Measurements from ENCODE around the gene LRFN3. TPM values are rescaled to one million over a fixed set of nuclear protein-coding genes. Genes with fewer than 3 reads are reported as not detected.
A peak's percentile ranks its signal among the peaks of the same experiment; 100 is the strongest.

LRFN3 gene
- total RNA-seq, 4 donors from 2014 or later: 12.1 to 48.6 (median 16.6) TPM

- no peaks in the 10 kb centered on the region for H3K36me3 ChIP-seq
- TF ChIP-seq POLR2A (IDR thresholded peaks at IDR 0.05): no peak
- no peak for TF ChIP-seq CTCF (IDR thresholded peaks at IDR 0.05)
- TF ChIP-seq EP300 (IDR thresholded peaks at IDR 0.05; ENCODE audit: low read depth): no peak
- no peak for TF ChIP-seq POLR2AphosphoS5 (IDR thresholded peaks at IDR 0.05)
- WGBS, 2 donors (ENCODE audit: low coverage in 1 of 2): 76 to 80% methylated on average over 1 to 3 of the region's 3 CpGs
- peaks cover 2% of the 10 kb centered on the region for H3K27me3 ChIP-seq
- intact Hi-C loops (cut with DNase I; ENCODE audit: low total_unique reads): no loop called here
- H3K4me1 ChIP-seq: peaks cover 0 to under 1% (median 0%) of the 10 kb centered on the region in 4 donors
- no peak for DNase-seq
- H3K9me3 ChIP-seq: no peaks in the 10 kb centered on the region
- in situ Hi-C loops (cut with MboI; ENCODE audit: low pct_ligation_motif_present in 1 of 4, low pct_unique_long_range_greater_than_20kb in 1 of 4, low sequenced_read_pairs in 3 of 4): no loop called here
- H3K4me3 ChIP-seq: no peak overlapping the region
- H3K27ac ChIP-seq: no peak overlapping the region
These were observed 10.7 kb upstream of the LRFN3 start for GRCh38 chr19:35925501-35925900.

GRCh38 chr19:35928507-35928906, 7.7 kb upstream of the LRFN3 start:
- in situ Hi-C loops (cut with MboI; ENCODE audit: low pct_ligation_motif_present in 1 of 4, low pct_unique_long_range_greater_than_20kb in 1 of 4, low sequenced_read_pairs in 3 of 4) (no loop called here), intact Hi-C loops (cut with DNase I; ENCODE audit: low total_unique reads) (no loop called here)
- Histone ChIP-seq H3K36me3 (no peaks in the 10 kb centered on the region), H3K27ac (no peak overlapping the region), H3K4me1 (peaks cover 0 to 13% (median 5%) of the 10 kb centered on the region in 4 donors), H3K4me3 (no peak overlapping the region), H3K27me3 (peaks cover 2% of the 10 kb centered on the region), H3K9me3 (no peaks in the 10 kb centered on the region)
- no peak for DNase-seq
- no peak for TF ChIP-seq POLR2AphosphoS5 (IDR thresholded peaks at IDR 0.05)
- TF ChIP-seq POLR2A (IDR thresholded peaks at IDR 0.05): no peak
- no peak for TF ChIP-seq CTCF (IDR thresholded peaks at IDR 0.05)
- no peak for TF ChIP-seq EP300 (IDR thresholded peaks at IDR 0.05; ENCODE audit: low read depth)
- WGBS, 2 donors (ENCODE audit: low coverage in 1 of 2): 55 to 73% methylated on average over 1 to 5 of the region's 5 CpGs

GRCh38 chr19:35929876-35930275, 6.3 kb upstream of the LRFN3 start:
- Histone ChIP-seq H3K9me3 (no peaks in the 10 kb centered on the region), H3K36me3 (no peaks in the 10 kb centered on the region), H3K4me3 (no peak overlapping the region), H3K27ac (peak overlapping the region in 3 of 4 donors; percentile 78 to 84 (median 83)), H3K4me1 (peaks cover 0 to 13% (median 5%) of the 10 kb centered on the region in 4 donors), H3K27me3 (no peaks in the 10 kb centered on the region)
- WGBS, 2 donors (ENCODE audit: low coverage in 1 of 2): 38 to 48% methylated on average over 2 of the region's 2 CpGs
- no peak for TF ChIP-seq POLR2A (IDR thresholded peaks at IDR 0.05)
- TF ChIP-seq EP300 (IDR thresholded peaks at IDR 0.05; ENCODE audit: low read depth): no peak
- no peak for TF ChIP-seq CTCF (IDR thresholded peaks at IDR 0.05)
- TF ChIP-seq POLR2AphosphoS5 (IDR thresholded peaks at IDR 0.05): no peak
- in situ Hi-C loops (cut with MboI; ENCODE audit: low pct_ligation_motif_present in 1 of 4, low pct_unique_long_range_greater_than_20kb in 1 of 4, low sequenced_read_pairs in 3 of 4): loop anchor here (5.0 to 10.0 kb wide), 3 partner anchors 45 to 235 kb away; no protein-coding TSS in a partner anchor
- no peak for DNase-seq
- intact Hi-C loops (cut with DNase I; ENCODE audit: low total_unique reads): loop anchor here (5.0 to 10.0 kb wide), 2 partner anchors 48 to 185 kb away; partner anchors contain the start of genes IGFLR1, LIN37, PSENEN and U2AF1L4

GRCh38 chr19:35931161-35931873, 4.9 kb upstream of the LRFN3 start:
- intact Hi-C loops (cut with DNase I; ENCODE audit: low total_unique reads) (loop anchor here (5.0 to 10.0 kb wide), 2 partner anchors 49 to 187 kb away; partner anchors contain the start of genes IGFLR1, LIN37, PSENEN and U2AF1L4), in situ Hi-C loops (cut with MboI; ENCODE audit: low pct_ligation_motif_present in 1 of 4, low pct_unique_long_range_greater_than_20kb in 1 of 4, low sequenced_read_pairs in 3 of 4) (loop anchor here (5.0 to 10.0 kb wide), 3 partner anchors 47 to 237 kb away; no protein-coding TSS in a partner anchor)
- peak; percentile 100 for DNase-seq
- Histone ChIP-seq H3K27ac (peak overlapping the region; percentile 78 to 84 (median 83)), H3K27me3 (no peaks in the 10 kb centered on the region), H3K4me1 (peaks cover 6 to 22% (median 13%) of the 10 kb centered on the region in 4 donors), H3K9me3 (no peaks in the 10 kb centered on the region), H3K4me3 (peak overlapping the region in 2 of 4 donors; percentile 10 to 33), H3K36me3 (no peaks in the 10 kb centered on the region)
- 0 to 1% methylated on average over 1 to 43 of the region's 47 CpGs for WGBS, 2 donors (ENCODE audit: low coverage in 1 of 2)
- TF ChIP-seq POLR2A (IDR thresholded peaks at IDR 0.05) (peak; percentile 82), POLR2AphosphoS5 (IDR thresholded peaks at IDR 0.05) (peak; percentile 90 to 96 (median 93)), CTCF (IDR thresholded peaks at IDR 0.05) (peak; percentile 65 to 96 (median 80)), EP300 (IDR thresholded peaks at IDR 0.05; ENCODE audit: low read depth) (no peak)

Measured in transverse colon (tissue), 4 donors.